Stomach smooth muscle (tissue), 2 donors: ENCODE measurements around the gene ZKSCAN4.

ENCODE experiments used
- H3K27ac ChIP-seq: one replicate; pipeline ENCODE4 v1.7.0; 2013; ENCODE audit warnings: mild to moderate bottlenecking, low read length, inconsistent platforms
- H3K27me3 ChIP-seq, 2 donors: one replicate each; pipeline ENCODE4 v1.7.0; 2013; ENCODE audit warnings: low read length in 2 of 2; ENCODE audit not compliant: insufficient read depth in 2 of 2, control insufficient read depth in 1 of 2
- H3K36me3 ChIP-seq, 2 donors: one replicate each; pipeline ENCODE4 v1.7.0; 2013; ENCODE audit warnings: low read length in 2 of 2; ENCODE audit not compliant: control insufficient read depth in 2 of 2, insufficient read depth in 2 of 2
- H3K4me1 ChIP-seq: one replicate; pipeline ENCODE4 v1.7.0; 2013; ENCODE audit warnings: low read length; ENCODE audit not compliant: control insufficient read depth, insufficient read depth
- H3K4me3 ChIP-seq, 2 donors: one replicate each; pipeline ENCODE4 v1.7.0; 2013; ENCODE audit warnings: low read length in 2 of 2
- H3K9ac ChIP-seq, 2 donors: one replicate each; pipeline ENCODE4 v1.7.0; 2013; ENCODE audit warnings: low read length in 2 of 2, mild to moderate bottlenecking in 1 of 2
- H3K9me3 ChIP-seq, 2 donors: one replicate each; pipeline ENCODE4 v1.7.0; 2013; ENCODE audit warnings: low read length in 2 of 2; ENCODE audit not compliant: control insufficient read depth in 2 of 2
- donor health status: healthy.
- donor health status: Pancreatic carcinoma.

ZKSCAN4 gene

GRCh38 chr6:28248916-28249315 is 3.2 kb downstream of the ZKSCAN4 start:
- H3K9me3 ChIP-seq, result no peaks in the 10 kb centered on the region
- H3K9ac ChIP-seq, result no peak overlapping the region
- H3K4me1 ChIP-seq, result peaks cover 22% of the 10 kb centered on the region
- peaks cover 20 to 26% of the 10 kb centered on the region in 2 donors for H3K36me3 ChIP-seq
- no peak overlapping the region for H3K27ac ChIP-seq
- no peak overlapping the region for H3K4me3 ChIP-seq
- no peaks in the 10 kb centered on the region for H3K27me3 ChIP-seq

GRCh38 chr6:28245206-28245941 is 6.7 kb downstream of the ZKSCAN4 start:
- H3K9me3 ChIP-seq, result no peaks in the 10 kb centered on the region
- no peak overlapping the region for H3K9ac ChIP-seq
- H3K27ac ChIP-seq, result no peak overlapping the region
- peaks cover 20 to 26% of the 10 kb centered on the region in 2 donors for H3K36me3 ChIP-seq
- H3K4me3 ChIP-seq, result no peak overlapping the region
- no peaks in the 10 kb centered on the region for H3K27me3 ChIP-seq
- H3K4me1 ChIP-seq, result peaks cover 2% of the 10 kb centered on the region

- Histone ChIP-seq H3K9me3 (no peaks in the 10 kb centered on the region), H3K9ac (no peak overlapping the region), H3K36me3 (peaks cover 20 to 25% of the 10 kb centered on the region in 2 donors), H3K27me3 (no peaks in the 10 kb centered on the region), H3K27ac (no peak overlapping the region), H3K4me1 (no peaks in the 10 kb centered on the region), H3K4me3 (no peak overlapping the region)
Measured at GRCh38 chr6:28243946-28244345, 8.1 kb downstream of the ZKSCAN4 start.

DNA sequence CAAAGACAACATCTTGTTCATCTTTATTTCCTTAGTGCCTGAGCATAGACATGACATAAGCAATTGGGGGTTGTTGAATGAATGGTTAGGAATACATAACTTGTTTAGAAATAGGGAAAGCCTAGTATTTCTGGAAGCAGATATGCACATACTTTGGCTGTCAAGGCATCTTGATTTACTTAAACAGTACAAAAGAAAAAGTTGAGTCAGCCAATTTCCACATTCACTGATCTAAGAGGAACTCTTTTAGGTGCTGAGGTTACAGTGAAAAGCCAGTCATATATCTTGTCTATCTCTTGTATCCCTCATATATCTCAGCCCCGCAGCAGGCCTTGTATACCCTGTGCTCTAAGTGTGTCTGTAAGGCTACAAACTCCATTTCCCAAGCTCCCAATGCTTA is 11.6 kb downstream of the ZKSCAN4 start:
- Histone ChIP-seq H3K9me3 (no peaks in the 10 kb centered on the region), H3K36me3 (peaks cover 7 to 9% of the 10 kb centered on the region in 2 donors), H3K4me1 (no peaks in the 10 kb centered on the region), H3K27me3 (no peaks in the 10 kb centered on the region), H3K9ac (no peak overlapping the region), H3K27ac (no peak overlapping the region), H3K4me3 (no peak overlapping the region)

DNA sequence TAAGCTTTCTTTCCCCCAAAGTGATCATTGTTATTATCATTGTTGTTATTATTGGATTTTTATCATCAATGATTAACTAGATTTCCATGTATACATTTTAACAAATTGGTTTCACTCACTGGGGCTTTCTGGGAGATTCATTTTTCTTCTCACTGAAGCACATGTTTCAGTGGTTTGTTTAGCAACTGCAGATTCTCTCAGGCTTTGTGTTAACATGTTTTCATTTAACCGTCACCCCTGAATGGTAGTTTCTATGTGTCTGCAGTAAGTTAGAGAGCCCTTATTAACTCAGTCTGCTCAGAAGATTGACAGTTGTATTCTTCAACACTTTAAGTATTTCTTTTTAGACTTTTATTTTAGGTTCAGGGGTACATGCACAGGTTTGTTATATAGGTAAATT is 12.4 kb downstream of the ZKSCAN4 start:
- H3K9me3 ChIP-seq, result no peaks in the 10 kb centered on the region
- H3K4me3 ChIP-seq, result no peak overlapping the region
- no peaks in the 10 kb centered on the region for H3K4me1 ChIP-seq
- H3K36me3 ChIP-seq, result peaks cover under 1 to 3% of the 10 kb centered on the region in 2 donors
- no peak overlapping the region for H3K27ac ChIP-seq
- no peaks in the 10 kb centered on the region for H3K27me3 ChIP-seq
- no peak overlapping the region for H3K9ac ChIP-seq

DNA sequence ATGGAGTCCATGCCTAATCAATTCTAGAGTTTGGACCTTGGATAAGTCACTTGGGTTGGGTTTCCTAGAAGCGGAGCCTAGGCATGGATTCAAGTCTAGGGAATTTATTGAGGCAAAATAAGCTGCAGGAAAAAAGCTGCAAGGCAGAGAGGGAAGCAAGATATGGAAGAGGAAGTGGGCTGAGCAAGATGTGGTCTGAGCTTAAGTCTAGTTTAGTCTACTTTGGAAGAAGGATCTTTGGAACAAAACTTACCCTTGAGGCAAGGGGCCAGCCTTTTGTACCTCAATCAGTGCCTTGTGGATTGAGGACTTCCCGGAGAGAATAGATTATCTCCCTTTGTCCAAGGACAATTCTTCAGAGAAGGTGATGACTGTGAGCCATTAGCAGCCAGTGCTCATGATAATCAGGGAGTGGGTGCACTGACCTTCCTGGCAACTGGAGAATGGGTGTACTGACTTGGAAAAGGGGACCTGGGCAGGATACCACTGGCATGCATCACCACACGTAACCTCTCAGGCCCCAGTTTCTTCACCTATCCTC is 16.1 kb downstream of the ZKSCAN4 start:
- H3K4me1 ChIP-seq, result no peaks in the 10 kb centered on the region
- H3K9ac ChIP-seq, result no peak overlapping the region
- H3K36me3 ChIP-seq, result peaks cover 16 to 21% of the 10 kb centered on the region in 2 donors
- H3K27me3 ChIP-seq, result no peaks in the 10 kb centered on the region
- no peaks in the 10 kb centered on the region for H3K9me3 ChIP-seq
- H3K27ac ChIP-seq, result no peak overlapping the region
- no peak overlapping the region for H3K4me3 ChIP-seq

- H3K36me3 ChIP-seq, result peaks cover 35 to 40% of the 10 kb centered on the region in 2 donors
- H3K27ac ChIP-seq, result no peak overlapping the region
- H3K4me1 ChIP-seq, result no peaks in the 10 kb centered on the region
- no peak overlapping the region for H3K4me3 ChIP-seq
- no peak overlapping the region for H3K9ac ChIP-seq
- H3K27me3 ChIP-seq, result no peaks in the 10 kb centered on the region
- no peaks in the 10 kb centered on the region for H3K9me3 ChIP-seq
Measured at GRCh38 chr6:28232785-28233184, 19.3 kb downstream of the ZKSCAN4 start.

- H3K4me1 ChIP-seq, result peaks cover 6% of the 10 kb centered on the region
- H3K36me3 ChIP-seq, result peaks cover 26 to 29% of the 10 kb centered on the region in 2 donors
- no peak overlapping the region for H3K4me3 ChIP-seq
- H3K27me3 ChIP-seq, result peaks cover 0 to 5% of the 10 kb centered on the region in 2 donors
- no peak overlapping the region for H3K9ac ChIP-seq
- no peak overlapping the region for H3K27ac ChIP-seq
- H3K9me3 ChIP-seq, result no peaks in the 10 kb centered on the region
Measured at GRCh38 chr6:28226460-28226859, 25.6 kb downstream of the ZKSCAN4 start.

DNA sequence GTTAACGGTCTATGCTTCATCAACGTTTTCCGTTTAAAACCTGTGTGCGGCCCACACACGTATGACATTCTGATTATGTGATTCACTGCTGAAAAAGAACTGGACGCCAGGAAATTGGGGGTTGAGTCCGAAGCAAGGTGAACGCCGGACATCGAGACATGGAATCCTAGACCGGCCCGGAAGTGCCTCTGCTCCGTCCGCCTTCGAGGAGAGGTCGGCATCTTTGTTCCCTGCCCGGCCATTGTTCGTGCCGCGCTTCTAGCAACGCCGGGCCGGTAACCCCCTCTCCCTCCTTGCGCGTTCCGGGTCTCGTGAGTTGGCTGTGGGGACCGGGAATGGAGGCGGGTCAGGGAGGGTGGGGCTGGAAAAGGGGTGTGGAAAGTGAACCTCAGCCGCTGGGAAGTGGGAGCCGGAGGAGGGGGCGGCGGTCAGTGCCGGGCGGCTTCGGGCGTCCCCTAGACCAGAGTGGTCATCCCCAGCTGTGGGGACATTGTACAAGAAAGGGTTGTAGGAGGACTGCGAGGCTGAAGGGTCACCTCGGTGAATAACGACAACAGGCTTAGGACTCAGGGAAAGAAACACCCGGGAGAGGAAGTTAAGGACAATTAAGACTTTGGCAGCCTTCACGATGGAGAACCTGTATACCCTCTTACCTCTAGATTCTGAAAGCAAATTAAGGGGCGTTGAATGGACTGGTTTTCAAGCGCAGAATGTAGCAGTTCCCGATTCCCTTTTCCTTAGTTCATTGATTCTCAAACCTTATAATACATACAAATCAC is 26.8 kb downstream of the ZKSCAN4 start, which contains the start of gene ZSCAN9:
Gene ZSCAN9 (plus strand): TSS at position 220 of the 779 bp plus-strand sequence. CDS start 1,810 bp downstream, outside the sequence.
- H3K27ac ChIP-seq, result peak within 1 kb of the TSS; percentile 69
- peaks cover 0 to 12% of the 10 kb centered on the region in 2 donors for H3K27me3 ChIP-seq
- H3K4me3 ChIP-seq, result peak within 1 kb of the TSS; percentile 79 to 85
- H3K4me1 ChIP-seq, result peaks cover 6% of the 10 kb centered on the region
- H3K9ac ChIP-seq, result peak within 1 kb of the TSS; percentile 71 to 87
- H3K36me3 ChIP-seq, result peaks cover 20 to 21% of the 10 kb centered on the region in 2 donors
- no peaks in the 10 kb centered on the region for H3K9me3 ChIP-seq

- no peaks in the 10 kb centered on the region for H3K9me3 ChIP-seq
- H3K9ac ChIP-seq, result peak overlapping the region; percentile 71 to 87
- H3K27me3 ChIP-seq, result peaks cover 0 to 13% of the 10 kb centered on the region in 2 donors
- peaks cover 6% of the 10 kb centered on the region for H3K4me1 ChIP-seq
- H3K36me3 ChIP-seq, result peaks cover 18% of the 10 kb centered on the region in 2 donors
- peak overlapping the region; percentile 69 for H3K27ac ChIP-seq
- H3K4me3 ChIP-seq, result peak overlapping the region; percentile 79 to 85
Measured at GRCh38 chr6:28224131-28225055, 27.7 kb downstream of the ZKSCAN4 start.
